Bronchial epithelial cell (primary cell): ENCODE measurements around the gene LHFPL4. TPM values are rescaled to one million over a fixed set of nuclear protein-coding genes. Genes with fewer than 3 reads are reported as not detected.
A peak's percentile ranks its signal among the peaks of the same experiment; 100 is the strongest.

ENCODE experiments used
- DNase-seq: peaks from one replicate; pipeline ENCODE4 v3.0.0-alpha.2; 2010; ENCODE audit warnings: low read depth
- FAIRE-seq: peaks from 2 replicates; lab custom pipeline; 2011; peaks lifted over from hg19 to GRCh38; lab: Jason Lieb, UNC
- H3K27me3 ChIP-seq: 2 replicates; pipeline ENCODE4 v1.5.1; 2011; ENCODE audit warnings: low read length; ENCODE audit not compliant: control insufficient read depth, insufficient read depth
- H3K36me3 ChIP-seq: 2 replicates; pipeline ENCODE4 v1.5.1; 2011; ENCODE audit warnings: low read length; ENCODE audit not compliant: control insufficient read depth, insufficient read depth
- H3K4me3 ChIP-seq: 2 replicates; pipeline ENCODE4 v1.5.1; 2011; ENCODE audit warnings: mild to moderate bottlenecking, low read depth, low read length, control low read depth
- total RNA-seq: library from RNA; depleted of rRNA; stranded (reverse); fragments of >200 nt; gene quantifications from 2 replicates; pipeline ENCODE4 v1.2.1, GENCODE V29; 2014
- TF ChIP-seq, protein P1 (sequence below): IDR thresholded peaks from 2 replicates; pipeline ENCODE4 v1.5.1; 2011; ENCODE audit warnings: mild to moderate bottlenecking, moderate library complexity, low read length, control low read depth, inconsistent platforms; ENCODE audit not compliant: insufficient read depth, severe bottlenecking

The LHFPL4 gene
- total RNA-seq, 1 donor from 2014 or later, result not detected

DNA sequence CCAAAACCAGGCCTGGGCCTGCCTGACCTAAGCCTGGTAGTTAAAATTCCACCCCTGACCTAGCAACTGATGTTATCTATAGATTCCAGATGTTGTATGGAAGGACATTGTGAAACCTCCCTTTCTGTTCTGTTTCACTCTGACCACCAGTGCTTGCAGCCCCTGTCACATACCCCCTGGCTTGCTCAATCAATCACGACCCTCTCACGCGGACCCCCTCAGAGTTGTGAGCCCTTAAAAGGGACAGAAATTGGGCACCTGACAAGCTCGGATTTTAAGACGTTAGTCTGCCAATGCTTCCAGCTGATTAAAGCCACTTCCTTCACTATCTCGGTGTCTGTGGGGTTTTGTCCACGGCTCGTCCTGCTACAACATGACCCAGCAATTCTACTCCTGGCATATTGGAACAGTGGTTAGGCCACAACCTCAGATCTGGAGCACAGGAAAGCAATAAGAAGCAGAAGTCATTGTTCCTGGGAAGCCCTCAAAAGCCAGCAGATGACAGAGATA lies 36.7 kb upstream of the LHFPL4 start:
- H3K36me3 ChIP-seq, result no peaks in the 10 kb centered on the region
- TF ChIP-seq, protein P1, sequence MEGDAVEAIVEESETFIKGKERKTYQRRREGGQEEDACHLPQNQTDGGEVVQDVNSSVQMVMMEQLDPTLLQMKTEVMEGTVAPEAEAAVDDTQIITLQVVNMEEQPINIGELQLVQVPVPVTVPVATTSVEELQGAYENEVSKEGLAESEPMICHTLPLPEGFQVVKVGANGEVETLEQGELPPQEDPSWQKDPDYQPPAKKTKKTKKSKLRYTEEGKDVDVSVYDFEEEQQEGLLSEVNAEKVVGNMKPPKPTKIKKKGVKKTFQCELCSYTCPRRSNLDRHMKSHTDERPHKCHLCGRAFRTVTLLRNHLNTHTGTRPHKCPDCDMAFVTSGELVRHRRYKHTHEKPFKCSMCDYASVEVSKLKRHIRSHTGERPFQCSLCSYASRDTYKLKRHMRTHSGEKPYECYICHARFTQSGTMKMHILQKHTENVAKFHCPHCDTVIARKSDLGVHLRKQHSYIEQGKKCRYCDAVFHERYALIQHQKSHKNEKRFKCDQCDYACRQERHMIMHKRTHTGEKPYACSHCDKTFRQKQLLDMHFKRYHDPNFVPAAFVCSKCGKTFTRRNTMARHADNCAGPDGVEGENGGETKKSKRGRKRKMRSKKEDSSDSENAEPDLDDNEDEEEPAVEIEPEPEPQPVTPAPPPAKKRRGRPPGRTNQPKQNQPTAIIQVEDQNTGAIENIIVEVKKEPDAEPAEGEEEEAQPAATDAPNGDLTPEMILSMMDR, result no peak
- no peak for FAIRE-seq
- no peak overlapping the region for H3K4me3 ChIP-seq
- DNase-seq, result no peak
- no peaks in the 10 kb centered on the region for H3K27me3 ChIP-seq

DNA sequence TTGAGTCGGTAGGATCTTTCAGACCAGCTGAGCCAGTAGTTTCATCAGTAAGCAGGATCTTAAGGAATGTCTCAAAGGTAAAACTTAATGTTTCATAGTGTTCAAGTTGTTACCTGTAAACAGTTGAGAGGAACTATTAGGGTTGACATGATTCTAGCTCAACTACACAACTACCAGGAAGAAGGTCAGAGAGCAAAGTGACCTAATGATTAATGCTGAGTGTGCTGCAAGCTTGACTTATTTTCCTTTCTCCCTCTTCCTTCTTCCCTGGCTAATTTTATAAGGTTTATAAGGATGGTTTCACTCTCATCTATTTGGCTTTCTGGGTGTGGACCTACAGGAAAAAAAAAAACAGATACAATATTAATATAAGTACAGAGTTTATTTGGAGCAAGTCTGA lies 30.2 kb upstream of the LHFPL4 start:
- H3K4me3 ChIP-seq, result no peak overlapping the region
- H3K36me3 ChIP-seq, result no peaks in the 10 kb centered on the region
- no peaks in the 10 kb centered on the region for H3K27me3 ChIP-seq
- no peak for FAIRE-seq
- TF ChIP-seq, protein P1, result no peak
- peak; percentile 47 for DNase-seq

DNA sequence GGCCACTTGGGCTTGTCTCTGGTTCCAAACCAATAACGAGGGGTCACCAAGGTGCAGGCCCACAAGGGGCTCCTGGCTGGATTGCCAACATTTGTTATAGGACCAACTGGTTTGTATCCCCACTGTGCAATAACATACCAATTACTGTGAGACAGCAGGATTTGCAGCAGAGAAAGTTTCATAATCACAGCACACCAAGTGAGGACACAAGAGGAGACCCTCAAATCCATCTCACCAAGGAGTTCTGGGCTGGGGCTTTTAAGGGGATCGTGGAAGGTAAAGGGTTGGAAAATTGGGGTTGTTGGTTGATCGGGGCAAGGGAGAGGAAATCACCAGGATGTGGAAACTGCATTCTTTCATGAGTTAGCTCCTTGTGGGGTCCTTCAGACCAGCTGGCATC lies 29.7 kb upstream of the LHFPL4 start:
- Histone ChIP-seq H3K27me3 (no peaks in the 10 kb centered on the region), H3K4me3 (no peak overlapping the region), H3K36me3 (no peaks in the 10 kb centered on the region)
- TF ChIP-seq, protein P1, result no peak
- DNase-seq (no peak), FAIRE-seq (no peak)

DNA sequence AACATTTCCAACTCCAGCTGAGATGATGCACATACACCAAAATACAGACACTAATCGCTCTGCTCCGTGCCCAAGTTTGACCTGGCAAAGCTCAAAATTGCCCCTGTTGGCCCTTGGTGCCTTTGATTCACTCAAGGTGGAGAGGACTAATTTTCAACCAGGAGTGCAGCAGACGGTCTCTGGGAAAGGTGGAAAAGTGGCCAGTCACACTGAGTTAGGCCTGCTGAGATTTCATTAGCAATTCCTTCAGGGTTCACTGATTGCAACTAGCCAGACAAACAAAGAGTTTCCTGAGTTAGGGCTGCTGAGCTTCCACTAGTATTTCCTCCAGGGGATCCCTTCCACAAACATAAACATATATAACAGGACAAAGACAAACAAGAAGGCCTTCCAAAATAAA lies 28.7 kb upstream of the LHFPL4 start:
- DNase-seq (no peak), FAIRE-seq (no peak)
- Histone ChIP-seq H3K36me3 (no peaks in the 10 kb centered on the region), H3K27me3 (no peaks in the 10 kb centered on the region), H3K4me3 (no peak overlapping the region)
- TF ChIP-seq, protein P1, result no peak

DNA sequence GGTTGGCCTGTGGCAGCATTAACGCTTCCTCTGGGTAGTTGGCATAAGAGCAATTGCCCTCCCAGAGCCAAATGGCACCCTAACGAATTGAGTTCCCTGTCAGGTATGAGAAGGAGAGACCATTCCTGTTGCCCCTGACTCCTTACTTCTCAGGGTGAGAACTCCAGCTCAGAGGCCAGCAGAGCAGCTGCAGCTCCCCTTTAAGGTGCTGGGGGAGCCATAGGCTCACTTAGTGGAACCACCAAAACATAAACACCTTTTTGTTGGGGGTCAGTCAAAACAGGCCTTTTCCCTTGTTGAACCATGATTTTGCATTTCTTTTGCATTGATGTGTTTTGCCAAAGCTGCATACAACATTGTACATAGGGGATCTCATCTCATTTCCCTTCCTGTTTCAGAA lies 28.1 kb upstream of the LHFPL4 start:
- DNase-seq, result no peak
- TF ChIP-seq, protein P1, result no peak
- FAIRE-seq, result no peak
- Histone ChIP-seq H3K4me3 (no peak overlapping the region), H3K27me3 (no peaks in the 10 kb centered on the region), H3K36me3 (no peaks in the 10 kb centered on the region)

DNA sequence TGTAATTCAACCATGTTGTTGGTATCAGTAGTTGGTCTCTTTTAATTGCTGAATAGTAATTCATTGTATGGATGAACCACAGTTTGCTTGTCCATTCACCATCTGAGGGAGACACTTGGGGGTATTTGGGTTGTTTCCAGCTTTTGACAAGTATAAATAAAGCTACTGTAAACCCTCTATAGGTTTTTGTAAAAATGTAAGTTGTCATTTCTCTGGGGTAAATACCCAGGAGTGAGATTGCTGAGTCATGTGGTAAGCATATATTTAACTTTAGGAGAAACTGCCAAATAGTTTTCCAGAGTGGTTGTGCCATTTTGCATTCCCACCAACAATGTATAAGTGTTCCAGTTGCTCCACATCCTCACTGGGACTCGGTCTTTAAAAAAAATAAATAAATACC lies 15.4 kb upstream of the LHFPL4 start:
- DNase-seq (no peak), FAIRE-seq (no peak)
- TF ChIP-seq, protein P1, result no peak
- Histone ChIP-seq H3K36me3 (no peaks in the 10 kb centered on the region), H3K4me3 (no peak overlapping the region), H3K27me3 (no peaks in the 10 kb centered on the region)
